ENCODE measurements around the gene NRXN2.

GRCh38 chr11:64556721-64557250, 166.2 kb downstream of the NRXN2 start:
- TF ChIP-seq, protein P1, sequence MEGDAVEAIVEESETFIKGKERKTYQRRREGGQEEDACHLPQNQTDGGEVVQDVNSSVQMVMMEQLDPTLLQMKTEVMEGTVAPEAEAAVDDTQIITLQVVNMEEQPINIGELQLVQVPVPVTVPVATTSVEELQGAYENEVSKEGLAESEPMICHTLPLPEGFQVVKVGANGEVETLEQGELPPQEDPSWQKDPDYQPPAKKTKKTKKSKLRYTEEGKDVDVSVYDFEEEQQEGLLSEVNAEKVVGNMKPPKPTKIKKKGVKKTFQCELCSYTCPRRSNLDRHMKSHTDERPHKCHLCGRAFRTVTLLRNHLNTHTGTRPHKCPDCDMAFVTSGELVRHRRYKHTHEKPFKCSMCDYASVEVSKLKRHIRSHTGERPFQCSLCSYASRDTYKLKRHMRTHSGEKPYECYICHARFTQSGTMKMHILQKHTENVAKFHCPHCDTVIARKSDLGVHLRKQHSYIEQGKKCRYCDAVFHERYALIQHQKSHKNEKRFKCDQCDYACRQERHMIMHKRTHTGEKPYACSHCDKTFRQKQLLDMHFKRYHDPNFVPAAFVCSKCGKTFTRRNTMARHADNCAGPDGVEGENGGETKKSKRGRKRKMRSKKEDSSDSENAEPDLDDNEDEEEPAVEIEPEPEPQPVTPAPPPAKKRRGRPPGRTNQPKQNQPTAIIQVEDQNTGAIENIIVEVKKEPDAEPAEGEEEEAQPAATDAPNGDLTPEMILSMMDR (IDR thresholded peaks at IDR 0.05): no peak
- TF ChIP-seq POLR2A (IDR thresholded peaks at IDR 0.05) (no peak), EP300 (IDR thresholded peaks at IDR 0.05) (no peak), POLR2AphosphoS5 (IDR thresholded peaks at IDR 0.05) (no peak)
